GM19463 (cell line): ENCODE results near the gene NLRP3.
A peak's percentile ranks its signal among the peaks of the same experiment; 100 is the strongest.
"Not testable (repeated sequence)": the region's sequence is repeated elsewhere in the genome, so short reads cannot be mapped to it uniquely, and the experiment has no call there.

ENCODE experiments used
- ATAC-seq: cut with Tn5 transposase; IDR thresholded peaks from one replicate; pipeline ENCODE4 v1.9.1; 2021; ENCODE audit warnings: mild to moderate bottlenecking, moderate library complexity; ENCODE audit not compliant: unreplicated experiment

The NLRP3 gene

DNA sequence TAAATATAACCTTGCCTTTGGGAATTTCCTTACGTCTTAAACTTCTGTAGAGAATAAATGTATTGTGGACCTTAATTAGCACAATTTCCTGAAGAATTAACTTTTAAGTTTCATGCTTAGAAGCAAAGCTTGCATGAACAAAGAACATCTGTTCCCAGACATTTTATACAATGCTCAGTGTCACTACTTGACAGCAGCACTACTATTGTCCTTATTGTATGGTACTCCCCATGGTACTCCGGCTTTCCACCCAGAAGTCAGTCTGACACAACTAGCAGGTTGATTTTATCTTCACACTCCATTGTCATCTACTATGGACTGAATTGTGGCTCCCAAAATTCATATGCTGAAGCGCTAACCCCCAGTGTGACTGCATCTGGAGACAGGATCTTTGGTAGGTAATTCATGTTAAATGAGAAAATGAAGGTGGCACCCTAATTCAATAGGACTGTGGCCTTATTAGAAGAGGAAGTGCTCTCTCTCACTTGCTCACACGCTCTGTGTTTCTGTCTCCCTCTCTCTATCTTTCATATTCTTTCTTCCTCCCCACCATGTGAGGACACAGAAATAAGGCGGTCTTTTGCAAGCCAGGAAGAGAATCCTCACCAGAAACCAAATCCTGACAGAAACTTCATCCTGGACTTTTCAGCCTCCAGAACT lies 52.6 kb downstream of the NLRP3 start:
- no peak for ATAC-seq

DNA sequence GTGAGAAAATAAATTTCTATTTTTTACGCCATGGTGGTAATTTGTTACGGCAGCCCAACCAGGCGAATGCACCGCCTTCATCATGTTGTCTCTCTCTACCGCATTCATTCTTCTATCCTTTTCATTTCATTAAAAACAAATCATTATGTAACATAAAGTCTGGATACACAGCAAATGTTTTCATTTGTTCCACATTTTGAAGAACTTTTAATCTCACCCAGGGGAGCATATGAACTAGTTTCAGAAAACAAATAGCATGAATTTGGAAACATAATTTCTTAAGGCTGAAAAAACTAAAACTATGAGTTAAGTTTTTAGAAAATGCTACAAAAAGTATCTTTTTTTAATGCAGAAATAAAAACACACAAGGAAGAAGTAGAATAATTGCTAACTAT lies 53.2 kb downstream of the NLRP3 start:
- ATAC-seq, result no peak

DNA sequence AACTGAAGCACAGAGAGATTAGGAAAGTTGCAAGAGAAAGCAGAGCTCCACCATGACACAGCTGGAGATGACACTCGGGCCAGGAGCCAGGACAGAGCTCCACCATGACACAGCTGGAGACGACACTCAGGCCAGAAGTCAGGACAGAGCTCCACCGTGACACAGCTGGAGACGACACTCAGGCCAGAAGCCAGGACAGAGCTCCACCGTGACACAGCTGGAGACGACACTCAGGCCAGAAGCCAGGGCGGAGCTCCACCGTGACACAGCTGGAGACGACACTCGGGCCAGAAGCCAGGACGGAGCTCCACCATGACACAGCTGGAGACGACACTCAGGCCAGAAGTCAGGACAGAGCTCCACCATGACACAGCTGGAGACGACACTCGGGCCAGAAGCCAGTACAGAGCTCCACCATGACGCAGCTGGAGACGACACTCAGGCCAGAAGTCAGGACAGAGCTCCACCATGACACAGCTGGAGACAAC lies 55.0 kb downstream of the NLRP3 start:
- ATAC-seq, result not testable (repeated sequence)

DNA sequence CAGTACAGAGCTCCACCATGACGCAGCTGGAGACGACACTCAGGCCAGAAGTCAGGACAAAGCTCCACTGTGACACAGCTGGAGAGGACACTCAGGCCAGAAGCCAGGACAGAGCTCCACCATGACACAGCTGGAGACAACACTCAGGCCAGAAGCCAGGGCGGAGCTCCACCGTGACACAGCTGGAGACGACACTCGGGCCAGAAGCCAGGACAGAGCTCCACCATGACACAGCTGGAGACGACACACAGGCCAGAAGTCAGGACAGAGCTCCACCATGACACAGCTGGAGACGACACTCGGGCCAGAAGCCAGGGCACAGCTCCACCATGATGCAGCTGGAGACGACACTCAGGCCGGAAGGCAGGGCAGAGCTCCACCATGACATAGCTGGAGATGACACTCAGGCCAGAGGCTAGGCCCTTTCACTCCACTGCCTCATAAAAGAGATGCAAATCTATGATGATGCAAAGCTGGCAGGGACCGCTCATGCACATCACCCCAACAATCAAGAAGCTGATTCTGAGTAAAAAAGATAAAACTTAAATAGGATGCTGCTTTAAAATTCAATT lies 55.6 kb downstream of the NLRP3 start:
- ATAC-seq, result no peak

DNA sequence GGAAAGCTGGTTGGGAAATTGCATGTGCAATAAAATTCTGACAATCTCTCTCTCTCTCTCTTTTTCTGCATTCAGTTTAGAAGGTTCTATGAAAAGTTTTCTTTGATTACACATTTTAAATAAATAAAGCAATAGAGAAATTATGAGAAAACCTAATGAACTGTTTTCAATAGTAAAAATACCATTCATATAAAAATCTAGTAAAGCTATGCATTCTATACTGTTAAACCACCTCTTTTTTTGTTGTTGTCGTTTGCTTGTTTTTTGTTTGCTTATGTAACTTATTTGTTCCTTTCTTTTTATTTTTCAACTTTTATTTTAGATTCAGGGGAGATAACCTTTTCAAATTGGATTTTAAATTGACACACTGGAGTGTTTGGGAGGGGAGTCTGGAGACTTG lies 56.1 kb downstream of the NLRP3 start:
- ATAC-seq, result no peak

DNA sequence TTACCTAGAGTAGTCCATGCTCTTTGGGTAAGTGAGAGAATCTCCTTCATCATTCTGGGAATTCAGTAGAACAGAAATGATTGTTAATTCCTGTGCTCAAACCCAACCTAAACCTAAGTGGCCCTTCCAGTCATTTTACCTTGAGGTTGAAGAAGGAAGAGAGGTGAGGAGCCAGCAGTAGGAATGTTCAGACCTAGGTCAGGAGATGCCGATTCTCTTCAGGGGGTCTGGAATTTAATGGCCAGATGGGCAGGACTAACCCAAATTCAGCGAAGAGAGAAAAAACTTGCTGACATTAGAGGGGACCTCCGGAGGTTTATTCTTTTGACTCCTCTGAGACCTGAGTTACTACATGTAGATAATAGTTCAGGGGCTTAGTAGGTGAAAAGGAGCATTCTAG lies 58.4 kb downstream of the NLRP3 start:
- no peak for ATAC-seq

DNA sequence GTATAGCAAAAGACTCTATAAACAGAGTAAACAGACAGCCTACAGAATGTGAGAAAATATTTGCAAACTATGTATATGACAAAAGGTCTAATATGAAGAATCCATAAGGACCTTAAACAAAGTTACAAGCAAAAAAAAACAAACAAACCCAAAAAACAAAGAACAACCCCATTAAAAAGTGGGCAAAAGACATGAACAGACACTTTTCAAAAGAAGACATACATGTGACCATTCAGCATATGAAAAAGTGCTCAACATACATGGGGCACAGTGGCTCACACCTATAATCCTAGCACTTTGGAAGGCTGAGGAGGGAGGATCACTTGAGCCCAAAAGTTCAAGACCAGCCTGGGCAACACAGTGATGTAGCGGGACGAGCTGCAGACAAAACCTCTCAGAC lies 59.8 kb downstream of the NLRP3 start:
- no peak for ATAC-seq

DNA sequence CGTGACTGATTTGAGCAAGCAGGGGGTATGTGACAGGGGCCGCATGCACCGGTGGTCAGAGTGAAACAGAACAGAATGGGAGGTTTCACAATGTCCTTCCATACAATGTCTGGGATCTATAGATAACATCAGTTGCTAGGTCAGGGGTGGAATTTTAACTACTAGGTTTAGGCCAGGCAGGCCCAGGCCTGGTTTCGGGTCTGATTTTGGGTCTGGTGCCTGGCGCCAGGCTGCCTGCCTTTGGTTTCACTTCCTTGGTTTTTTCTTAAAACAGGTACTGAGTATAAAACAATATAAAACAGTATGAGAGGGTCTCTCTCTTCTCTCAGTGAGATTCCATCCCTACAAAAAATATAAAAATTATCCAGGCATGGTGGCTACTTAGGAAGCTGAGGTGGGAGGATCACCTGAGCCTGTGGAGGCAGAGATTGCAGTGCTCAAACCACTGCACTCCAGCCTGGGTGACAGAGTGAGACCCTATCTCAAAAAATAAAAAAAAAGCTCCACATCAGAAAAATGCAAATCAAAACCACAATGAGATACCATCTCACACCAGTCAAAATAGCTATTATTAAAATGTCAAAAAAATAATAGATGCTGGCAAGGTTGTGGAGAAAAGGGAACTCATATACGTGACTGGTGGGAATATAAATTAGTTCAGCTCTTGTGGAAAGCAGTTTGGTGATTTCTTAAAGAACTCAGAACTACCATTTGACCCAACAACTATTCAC lies 60.5 kb downstream of the NLRP3 start:
- not testable (repeated sequence) for ATAC-seq

DNA sequence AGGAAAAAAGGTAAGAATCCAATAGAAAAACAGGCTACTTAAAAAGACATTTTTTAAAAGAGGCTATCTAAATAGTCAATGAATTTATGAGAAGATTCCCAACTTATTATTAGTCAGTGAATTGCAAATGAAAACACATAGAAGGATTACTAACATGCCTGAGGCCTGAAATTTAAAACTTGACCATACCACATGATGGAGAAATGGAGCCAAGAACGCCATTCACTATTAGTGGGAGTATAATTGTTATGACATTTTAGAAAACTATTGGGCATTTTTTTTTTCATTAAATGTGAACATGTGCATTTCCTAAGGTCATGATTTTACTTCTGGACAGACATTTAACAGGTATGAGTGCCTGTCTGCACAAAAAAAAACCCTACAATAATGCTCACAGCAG lies 66.8 kb downstream of the NLRP3 start:
- no peak for ATAC-seq

DNA sequence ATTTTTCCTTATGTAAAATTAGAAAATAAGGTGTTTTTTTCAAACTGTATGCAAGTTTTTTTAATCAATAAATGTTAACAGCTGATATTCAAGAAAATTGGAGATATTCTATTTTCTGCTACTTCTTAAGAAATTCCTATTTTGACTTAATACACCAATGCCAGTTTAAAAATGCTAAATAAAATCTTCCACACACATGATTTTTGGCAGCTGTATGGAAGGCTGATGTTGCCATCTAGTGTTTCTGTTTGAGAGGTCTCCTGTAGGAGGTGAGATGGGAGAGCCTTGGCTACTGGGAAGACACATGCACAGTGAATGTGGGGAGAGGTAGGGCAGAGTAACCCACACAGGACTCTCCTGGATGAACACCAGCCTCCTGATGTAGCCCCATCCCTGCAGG lies 71.1 kb downstream of the NLRP3 start:
- peak; percentile 84 for ATAC-seq

DNA sequence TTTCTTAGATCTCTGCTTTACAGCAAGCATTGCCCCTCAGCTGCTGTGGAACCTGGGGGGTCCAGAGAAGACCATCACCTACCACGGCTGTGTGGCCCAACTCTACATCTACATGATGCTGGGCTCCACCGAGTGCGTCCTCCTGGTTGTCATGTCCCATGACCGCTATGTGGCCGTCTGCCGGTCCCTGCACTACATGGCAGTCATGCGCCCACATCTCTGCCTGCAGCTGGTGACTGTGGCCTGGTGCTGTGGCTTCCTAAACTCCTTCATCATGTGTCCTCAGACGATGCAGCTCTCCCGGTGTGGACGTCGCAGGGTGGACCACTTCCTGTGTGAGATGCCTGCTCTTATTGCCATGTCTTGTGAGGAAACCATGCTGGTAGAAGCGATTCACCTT lies 75.4 kb downstream of the NLRP3 start:
- no peak for ATAC-seq

DNA sequence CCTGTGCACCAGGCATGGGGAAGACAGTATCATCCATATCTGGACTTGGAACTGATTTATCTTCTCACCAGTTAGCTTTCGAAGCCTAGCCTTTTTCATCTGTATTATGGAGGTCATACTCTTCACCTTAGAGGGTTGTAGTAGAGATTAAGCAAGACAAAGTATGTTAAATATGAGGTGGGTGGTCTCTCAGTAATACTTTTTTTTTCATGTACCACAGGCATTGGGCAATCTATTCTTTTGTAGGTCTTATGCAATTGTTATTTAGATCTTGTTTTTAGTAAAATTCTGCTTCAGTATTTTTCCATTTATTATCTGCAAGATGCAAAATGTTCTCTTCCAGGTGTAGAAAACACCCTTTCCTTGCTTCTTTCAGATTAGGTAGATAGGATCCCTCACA lies 77.1 kb downstream of the NLRP3 start:
- ATAC-seq, result no peak

DNA sequence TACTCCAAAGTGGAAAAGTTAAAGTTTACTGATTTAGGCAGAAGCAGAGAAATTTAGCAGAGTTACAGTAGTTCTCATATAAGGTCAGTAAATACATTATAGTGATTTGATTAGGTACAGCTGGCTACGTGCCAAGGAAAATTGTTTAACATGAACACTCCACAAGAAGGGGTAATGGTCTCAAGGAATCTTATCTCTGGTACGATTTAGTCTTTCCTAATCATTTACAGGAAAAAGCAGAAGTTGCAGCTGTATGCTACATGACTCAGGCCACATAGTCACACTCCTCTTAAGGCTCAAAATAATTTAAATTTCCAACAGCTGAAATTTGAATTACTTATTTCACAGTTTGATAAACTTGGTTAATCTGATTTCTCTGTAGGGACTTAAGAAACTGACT lies 78.8 kb downstream of the NLRP3 start:
- ATAC-seq, result peak; percentile 79

DNA sequence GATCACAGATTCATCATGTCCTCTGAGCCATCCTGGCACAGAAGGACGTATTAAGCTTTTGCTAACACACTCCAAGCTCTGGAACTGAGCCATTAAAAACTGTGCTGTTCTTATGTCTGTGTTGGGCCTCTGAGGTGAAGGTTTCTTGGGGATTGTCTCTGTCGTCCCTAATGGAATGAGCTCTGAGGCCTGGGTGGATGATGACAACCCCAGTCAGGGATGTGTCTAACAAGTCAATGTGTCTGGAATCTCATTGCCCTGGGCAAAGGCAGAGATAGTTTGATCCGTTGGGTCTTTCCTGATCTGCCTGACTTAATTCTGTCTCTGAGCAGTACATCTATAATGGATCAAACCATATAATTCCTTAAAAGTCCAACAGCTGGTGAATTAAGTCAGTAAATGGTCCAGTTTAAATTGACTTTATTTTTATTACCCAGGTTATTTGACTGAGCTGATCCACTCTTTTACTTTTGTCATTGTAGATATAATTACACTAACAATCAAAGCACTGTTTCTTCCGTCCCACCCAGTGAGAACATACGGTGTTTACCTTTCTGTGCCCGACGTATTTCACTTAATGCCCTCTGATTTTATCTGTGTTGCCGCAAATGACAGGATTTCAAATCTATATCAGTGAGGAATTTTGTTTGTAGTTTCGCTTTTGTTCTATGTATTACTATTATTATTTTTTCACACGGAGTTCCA lies 80.8 kb downstream of the NLRP3 start:
- ATAC-seq, result no peak
